H1 (cell line): ENCODE results near the gene CFAP20. TPM values are rescaled to one million over a fixed set of nuclear protein-coding genes. Genes with fewer than 3 reads are reported as not detected.
A peak's percentile ranks its signal among the peaks of the same experiment; 100 is the strongest.

Experiments used
- CTCF ChIA-PET: fragments of 300-600 bp; sonication (Branson Sonifier 250); formaldehyde crosslinking; loops from one replicate; lab custom pipeline; 2021; ENCODE audit not compliant: partially characterized antibody; lab: Charles Lee
- POLR2A ChIA-PET: fragments of 300-600 bp; sonication (Branson Sonifier 250); formaldehyde crosslinking; loops from one replicate; lab custom pipeline; 2021; ENCODE audit warnings: inconsistent platforms; ENCODE audit not compliant: partially characterized antibody; lab: Charles Lee
- DNase-seq, 2 experiments: peaks; one replicate each; pipeline versions ENCODE4 v3.0.0 to v3.0.0-alpha.2; 2010 to 2022; ENCODE audit warnings: low spot score in 2 of 2, low read depth in 1 of 2, mixed read lengths in 1 of 2
- FAIRE-seq: peaks from 2 replicates; lab custom pipeline; 2011; peaks lifted over from hg19 to GRCh38; lab: Jason Lieb, UNC
- H2AFZ ChIP-seq: 2 replicates; pipeline ENCODE4 v1.8.1; 2012; ENCODE audit warnings: low read length, inconsistent platforms
- H2AK5ac ChIP-seq: 2 replicates; pipeline ENCODE4 v1.6.1; 2013; ENCODE audit warnings: low read depth, low read length
- H2BK120ac ChIP-seq: replicated peaks from 2 replicates; pipeline ENCODE3; 2013; ENCODE audit warnings: low read depth, low read length, inconsistent platforms
- H2BK12ac ChIP-seq: 2 replicates; pipeline ENCODE4 v1.6.1; 2013; ENCODE audit warnings: low read depth, low read length
- H2BK15ac ChIP-seq: 2 replicates; pipeline ENCODE4 v1.6.1; 2013; ENCODE audit warnings: low read length
- H2BK20ac ChIP-seq: 2 replicates; pipeline ENCODE4 v1.6.1; 2013; ENCODE audit warnings: low read length
- H2BK5ac ChIP-seq: 2 replicates; pipeline ENCODE4 v1.6.1; 2013; ENCODE audit warnings: low read depth, low read length
- H3K14ac ChIP-seq: 2 replicates; pipeline ENCODE4 v1.6.1; 2013; ENCODE audit warnings: inconsistent platforms; ENCODE audit not compliant: insufficient read length
- H3K18ac ChIP-seq: 2 replicates; pipeline ENCODE4 v1.6.1; 2013; ENCODE audit warnings: low read length; ENCODE audit errors: extremely low read depth
- H3K23ac ChIP-seq: 2 replicates; pipeline ENCODE4 v1.6.1; 2013; ENCODE audit warnings: inconsistent platforms; ENCODE audit not compliant: insufficient read length
- H3K23me2 ChIP-seq: 2 replicates; pipeline ENCODE4 v1.6.1; 2013; ENCODE audit warnings: low read depth, low read length
- H3K27ac ChIP-seq: 2 replicates; pipeline ENCODE4 v1.6.1; 2011; ENCODE audit warnings: low read depth, low read length, inconsistent platforms
- H3K27me3 ChIP-seq, 4 experiments: replicated peaks in 1 of 4; 1 replicate in 1 of 4; 2 replicates in 3 of 4; pipeline versions ENCODE4 v1.6.1 to v1.8.1; 2011 to 2013; ENCODE audit warnings: low read length in 3 of 4, mild to moderate bottlenecking in 3 of 4, inconsistent platforms in 2 of 4, mixed read lengths in 2 of 4, moderate library complexity in 1 of 4; ENCODE audit not compliant: control insufficient read depth in 3 of 4, insufficient read depth in 3 of 4; ENCODE audit errors: extremely low read depth in 1 of 4
- H3K36me3 ChIP-seq, 4 experiments: 2 replicates each; pipeline versions ENCODE4 v1.6.1 to v1.8.1; 2011 to 2013; ENCODE audit warnings: mild to moderate bottlenecking in 4 of 4, low read length in 3 of 4, moderate library complexity in 2 of 4, control low read depth in 1 of 4, inconsistent platforms in 1 of 4; ENCODE audit not compliant: insufficient read depth in 4 of 4, control insufficient read depth in 2 of 4
- H3K4ac ChIP-seq: replicated peaks from 2 replicates; pipeline ENCODE3; 2013; ENCODE audit warnings: low read length, low read depth, mixed read lengths, inconsistent platforms; ENCODE audit not compliant: insufficient read length
- H3K4me1 ChIP-seq, 4 experiments: replicated peaks in 1 of 4; 1 replicate in 1 of 4; 2 replicates in 3 of 4; pipeline versions ENCODE4 v1.6.1 to v1.8.1; 2011 to 2013; ENCODE audit warnings: low read length in 3 of 4, inconsistent platforms in 2 of 4, mixed read lengths in 1 of 4; ENCODE audit not compliant: insufficient read depth in 4 of 4, control insufficient read depth in 3 of 4
- H3K4me2 ChIP-seq, 2 experiments: 2 replicates each; pipeline versions ENCODE4 v1.6.1 to v1.8.1; 2011 to 2013; ENCODE audit warnings: low read depth in 2 of 2, low read length in 2 of 2, control low read depth in 1 of 2, inconsistent platforms in 1 of 2, mild to moderate bottlenecking in 1 of 2; ENCODE audit not compliant: insufficient read depth in 1 of 2
- H3K4me3 ChIP-seq, 4 experiments: fragments of 200-600, 300-600 bp in 1 of 4; sonication (generic), shearing (Covaris generic), sonication (Bioruptor Twin) in 1 of 4; 2 replicates each; pipeline versions ENCODE4 v1.5.1 to v1.8.1; 2011 to 2016; ENCODE audit warnings: low read length in 4 of 4, low read depth in 3 of 4, control low read depth in 2 of 4, inconsistent platforms in 2 of 4, mild to moderate bottlenecking in 2 of 4, mixed read lengths in 1 of 4, moderate library complexity in 1 of 4; ENCODE audit not compliant: insufficient read depth in 2 of 4; ENCODE audit errors: extremely low read depth in 1 of 4
- H3K56ac ChIP-seq: replicated peaks from 2 replicates; pipeline ENCODE3; 2013; ENCODE audit warnings: low read depth, mild to moderate bottlenecking, mixed read lengths, low read length, inconsistent platforms; ENCODE audit not compliant: insufficient read length
- H3K79me1 ChIP-seq: 2 replicates; pipeline ENCODE4 v1.6.1; 2013; ENCODE audit warnings: low read depth, low read length, control low read depth
- H3K79me2 ChIP-seq, 2 experiments: 2 replicates each; pipeline versions ENCODE4 v1.6.1 to v1.8.1; 2012 to 2013; ENCODE audit warnings: low read length in 2 of 2, mild to moderate bottlenecking in 2 of 2, inconsistent platforms in 1 of 2; ENCODE audit not compliant: insufficient read depth in 2 of 2, control insufficient read depth in 1 of 2
- H3K9ac ChIP-seq, 4 experiments: replicated peaks in 1 of 4; 1 replicate in 1 of 4; 2 replicates in 3 of 4; pipeline versions ENCODE4 v1.6.1 to v1.8.1; 2011 to 2013; ENCODE audit warnings: low read depth in 3 of 4, low read length in 3 of 4, control low read depth in 2 of 4, mild to moderate bottlenecking in 2 of 4, moderate library complexity in 2 of 4, inconsistent platforms in 1 of 4; ENCODE audit errors: extremely low read depth in 1 of 4
- H3K9me3 ChIP-seq, 2 experiments: 2 replicates each; pipeline versions ENCODE4 v1.6.1 to v1.8.1; 2012 to 2013; ENCODE audit warnings: mild to moderate bottlenecking in 2 of 2, moderate library complexity in 2 of 2, control low read depth in 1 of 2, inconsistent platforms in 1 of 2, low read depth in 1 of 2, low read length in 1 of 2, mixed read lengths in 1 of 2; ENCODE audit not compliant: insufficient read depth in 2 of 2
- H4K20me1 ChIP-seq, 2 experiments: replicated peaks in 1 of 2; 2 replicates each; pipeline versions ENCODE3 to v1.8.1; 2011 to 2013; ENCODE audit warnings: inconsistent platforms in 2 of 2, low read length in 2 of 2, mild to moderate bottlenecking in 1 of 2; ENCODE audit not compliant: insufficient read depth in 2 of 2, control insufficient read depth in 1 of 2
- H4K5ac ChIP-seq: 2 replicates; pipeline ENCODE4 v1.6.1; 2013; ENCODE audit warnings: low read length, low read depth, mixed read lengths, inconsistent platforms; ENCODE audit not compliant: insufficient read length
- H4K8ac ChIP-seq: 2 replicates; pipeline ENCODE4 v1.8.0; 2013; ENCODE audit warnings: mild to moderate bottlenecking, moderate library complexity, low read length, inconsistent platforms; ENCODE audit not compliant: insufficient read depth; ENCODE audit errors: extremely low read depth
- H4K91ac ChIP-seq: replicated peaks from 2 replicates; pipeline ENCODE3; 2013; ENCODE audit warnings: low read length, mixed read lengths, inconsistent platforms; ENCODE audit not compliant: insufficient read length
- CHD2 ChIP-seq: IDR thresholded peaks from 2 replicates; pipeline ENCODE4 v1.6.1; 2012; ENCODE audit warnings: low read length, improper control_type of control experiment
- CTBP2 ChIP-seq: IDR thresholded peaks from 2 replicates; pipeline ENCODE4 v1.7.0; 2011; ENCODE audit warnings: borderline replicate concordance, mild to moderate bottlenecking, moderate library complexity, mixed read lengths, low read length; ENCODE audit not compliant: insufficient read depth, insufficient read length
- RAD21 ChIP-seq, 2 experiments: IDR thresholded peaks in 1 of 2; conservative IDR thresholded peaks in 1 of 2; 2 replicates each; pipeline ENCODE4 v1.6.1; 2011; ENCODE audit warnings: low read depth in 2 of 2, low read length in 2 of 2, improper control_type of control experiment in 1 of 2, inconsistent platforms in 1 of 2, mild to moderate bottlenecking in 1 of 2, moderate library complexity in 1 of 2
- SIN3A ChIP-seq, 2 experiments: IDR thresholded peaks in 1 of 2; conservative IDR thresholded peaks in 1 of 2; 2 replicates each; pipeline ENCODE4 v1.6.1; 2011 to 2012; ENCODE audit warnings: low read length in 2 of 2, improper control_type of control experiment in 1 of 2, low read depth in 1 of 2, mild to moderate bottlenecking in 1 of 2
- WGBS, 2 experiments: shearing (Covaris generic) in 1 of 2; methylation state at CpG; one replicate each; pipeline versions ENCODE4 v1.1.6 to v1.1.7; 2013 to 2015; ENCODE audit warnings: low lambda C conversion rate in 2 of 2, mixed read lengths in 2 of 2, inconsistent platforms in 1 of 2, low coverage in 1 of 2, missing lambda C conversion rate in 1 of 2; ENCODE audit not compliant: insufficient replicate concordance in 2 of 2, insufficient coverage in 1 of 2, insufficient read length in 1 of 2; ENCODE audit errors: extremely low coverage in 1 of 2, missing lambda C conversion rate in 1 of 2; 5-methylcytosine and 5-hydroxymethylcytosine counted together
- polyA plus RNA-seq, 7 experiments: library from polyadenylated mRNA; depleted of rRNA in 3 of 7; stranded (reverse) in 5 of 7; unstranded in 2 of 7; fragments of >200 nt in 5 of 7; fragments of 200-250 nt in 2 of 7; gene quantifications; 1 replicate in 5 of 7; 2 replicates in 1 of 7; 4 replicates in 1 of 7; pipeline versions ENCODE4 v1.2.1 to v1.2.3, GENCODE V29; 2011 to 2013; ENCODE audit warnings: missing spikeins in 2 of 7, mixed read lengths in 2 of 7
- total RNA-seq: library from RNA; stranded (reverse); fragmentation: NEBNext Ultra II Directional; extraction: Animal tissue kit (Norgen Biotek cat#: 25700); gene quantifications from 2 replicates; pipeline ENCODE4 v1.2.1, GENCODE V29; 2021
- TF ChIP-seq, protein P1 (sequence below), 3 experiments: IDR thresholded peaks; 1 replicate in 2 of 3; 2 replicates in 1 of 3; pipeline versions ENCODE4 v1.5.1 to v1.6.1; 2011; ENCODE audit warnings: low read length in 3 of 3, mild to moderate bottlenecking in 3 of 3, inconsistent platforms in 2 of 3, low read depth in 1 of 3, moderate library complexity in 1 of 3; ENCODE audit not compliant: insufficient read depth in 1 of 3; ENCODE audit errors: control extremely low read depth in 1 of 3

The CFAP20 gene
- total and polyA plus RNA-seq, 2 of the 8 experiments (the other 6 are each of a cell fraction or from before 2014, with no cell fraction given) = 45.6 to 65.4 TPM

DNA sequence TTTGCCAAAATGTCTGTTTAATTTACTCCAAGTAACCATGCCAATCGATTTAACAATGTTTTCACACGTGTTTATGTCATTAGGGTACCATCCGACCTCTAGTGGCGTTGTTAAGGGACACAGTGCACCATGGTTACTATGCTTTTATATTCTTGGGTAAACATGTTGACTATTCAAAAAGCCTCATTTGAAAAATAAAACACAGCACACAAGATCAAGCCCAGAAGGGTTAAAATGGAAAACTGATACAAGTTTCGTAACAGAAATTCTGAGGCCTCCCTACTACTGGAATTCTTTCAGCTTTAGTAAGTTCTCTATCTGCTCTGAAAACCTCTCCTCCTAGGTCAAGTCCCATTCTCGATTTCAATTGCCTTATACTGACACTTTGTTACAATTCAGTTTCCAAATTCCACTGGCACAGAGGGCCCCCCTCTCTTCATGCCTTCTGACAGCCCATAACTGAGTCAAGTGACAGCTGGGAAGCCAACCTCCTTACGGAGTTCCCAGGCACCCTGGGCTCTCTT lies 2.1 kb downstream of the CFAP20 start:
- no peak overlapping the region for H3K14ac ChIP-seq
- no peak overlapping the region for H2BK120ac ChIP-seq
- POLR2A ChIA-PET = interaction anchor here (1.3 to 1.8 kb wide), 4 partner anchors 102 to 373 kb away, joined by 3 to 8 read pairs (median 3); partner anchors contain the start of gene MMP15
- no peak for DNase-seq
- no peak overlapping the region for H4K91ac ChIP-seq
- H3K27ac ChIP-seq = no peak overlapping the region
- TF ChIP-seq CTBP2 (no peak), RAD21 (IDR thresholded peaks at IDR 0.05 in 1 of 2, conservative IDR thresholded peaks at IDR 0.05 in 1 of 2; ENCODE audit: low read depth in 2 of 2, low read length in 2 of 2) (peak in 1 of 2 experiments; percentile 17; a peak in 1 of 4 replicates), CHD2 (no peak), SIN3A (conservative IDR thresholded peaks at IDR 0.05 in 1 of 2, IDR thresholded peaks at IDR 0.05 in 1 of 2; ENCODE audit: low read depth in 1 of 2, low read length in 2 of 2) (peak in 1 of 2 experiments; percentile 60; a peak in 1 of 4 replicates)
- TF ChIP-seq, protein P1, sequence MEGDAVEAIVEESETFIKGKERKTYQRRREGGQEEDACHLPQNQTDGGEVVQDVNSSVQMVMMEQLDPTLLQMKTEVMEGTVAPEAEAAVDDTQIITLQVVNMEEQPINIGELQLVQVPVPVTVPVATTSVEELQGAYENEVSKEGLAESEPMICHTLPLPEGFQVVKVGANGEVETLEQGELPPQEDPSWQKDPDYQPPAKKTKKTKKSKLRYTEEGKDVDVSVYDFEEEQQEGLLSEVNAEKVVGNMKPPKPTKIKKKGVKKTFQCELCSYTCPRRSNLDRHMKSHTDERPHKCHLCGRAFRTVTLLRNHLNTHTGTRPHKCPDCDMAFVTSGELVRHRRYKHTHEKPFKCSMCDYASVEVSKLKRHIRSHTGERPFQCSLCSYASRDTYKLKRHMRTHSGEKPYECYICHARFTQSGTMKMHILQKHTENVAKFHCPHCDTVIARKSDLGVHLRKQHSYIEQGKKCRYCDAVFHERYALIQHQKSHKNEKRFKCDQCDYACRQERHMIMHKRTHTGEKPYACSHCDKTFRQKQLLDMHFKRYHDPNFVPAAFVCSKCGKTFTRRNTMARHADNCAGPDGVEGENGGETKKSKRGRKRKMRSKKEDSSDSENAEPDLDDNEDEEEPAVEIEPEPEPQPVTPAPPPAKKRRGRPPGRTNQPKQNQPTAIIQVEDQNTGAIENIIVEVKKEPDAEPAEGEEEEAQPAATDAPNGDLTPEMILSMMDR (IDR thresholded peaks at IDR 0.05; ENCODE audit: control extremely low read depth in 1 of 3, insufficient read depth in 1 of 3, low read depth in 1 of 3, low read length in 3 of 3) = peak in 1 of 3 experiments; percentile 30; a peak in 1 of 4 replicates
- H4K20me1 ChIP-seq = peaks cover 32 to 33% of the 10 kb centered on the region in 2 experiments
- H3K4me1 ChIP-seq = peaks cover 2 to 8% (median 5%) of the 10 kb centered on the region in 4 experiments; a peak in 5 of 7 replicates
- no peak overlapping the region for H3K4ac ChIP-seq
- peaks cover 4% of the 10 kb centered on the region; the same call in 1 of the 2 replicates for H3K23me2 ChIP-seq
- H3K23ac ChIP-seq = no peak overlapping the region
- no peak overlapping the region for H3K18ac ChIP-seq
- H4K8ac ChIP-seq = no peak overlapping the region
- peaks cover 11% of the 10 kb centered on the region; the same call in 1 of the 2 replicates for H3K79me1 ChIP-seq
- H2BK5ac ChIP-seq = no peak overlapping the region
- peak overlapping the region in 2 of 4 experiments; percentile 76 to 81; a peak in 3 of 8 replicates for H3K4me3 ChIP-seq
- H3K9ac ChIP-seq = no peak overlapping the region
- no peak overlapping the region for H2AFZ ChIP-seq
- no peak for FAIRE-seq
- H3K9me3 ChIP-seq = peaks cover 0 to 3% of the 10 kb centered on the region in 2 experiments; a peak in 1 of 4 replicates
- H2BK15ac ChIP-seq = no peak overlapping the region
- H3K79me2 ChIP-seq = peaks cover 18 to 57% of the 10 kb centered on the region in 2 experiments
- WGBS, 2 experiments = 61% methylated on average over 7 of the region's 7 CpGs; no CpG with 5 or more reads in 1 of the 2 experiments
- H3K56ac ChIP-seq = no peak overlapping the region
- peak overlapping the region; percentile 85 to 90 for H3K4me2 ChIP-seq
- no peaks in the 10 kb centered on the region for H3K27me3 ChIP-seq
- H2BK20ac ChIP-seq = no peak overlapping the region
- H3K36me3 ChIP-seq = no peaks in the 10 kb centered on the region
- H2BK12ac ChIP-seq = no peak overlapping the region
- no peak overlapping the region for H2AK5ac ChIP-seq
- no peak overlapping the region for H4K5ac ChIP-seq
- CTCF ChIA-PET = interaction anchor here (0.9 to 19.7 kb wide), 19 partner anchors 10 to 173 kb away, joined by 3 to 362 read pairs (median 5); partner anchors contain the start of gene MMP15
